Thoracic aorta (tissue), 2 donors: ENCODE data around the gene HERPUD1. TPM values are rescaled to one million over a fixed set of nuclear protein-coding genes. Genes with fewer than 3 reads are reported as not detected.

ENCODE experiments used
- ATAC-seq: fragments of 150-250 bp; one replicate; pipeline ENCODE4 v1.8.0; 2017; ENCODE audit warnings: low read depth; ENCODE audit not compliant: insufficient number of reproducible peaks, low FRiP score
- DNase-seq: peaks from one replicate; pipeline ENCODE4 v3.0.0-alpha.2; 2020; ENCODE audit warnings: low spot score
- H3K27ac ChIP-seq, 2 donors: fragments of 200-600 bp; sonication (generic); 1 replicate in 1 of 2; 2 replicates in 1 of 2; pipeline ENCODE4 v1.5.1; 2016; ENCODE audit warnings: mild to moderate bottlenecking in 2 of 2, moderate library complexity in 2 of 2
- H3K27me3 ChIP-seq: fragments of 200-600 bp; sonication (generic); replicated peaks from 2 replicates; pipeline ENCODE4 v1.6.0; 2016; ENCODE audit warnings: mild to moderate bottlenecking; ENCODE audit not compliant: insufficient read depth
- H3K36me3 ChIP-seq: fragments of 200-600 bp; sonication (generic); one replicate; pipeline ENCODE4 v1.5.1; 2016
- H3K4me1 ChIP-seq, 2 donors: fragments of 200-600 bp; sonication (generic); 1 replicate in 1 of 2; 2 replicates in 1 of 2; pipeline versions ENCODE4 v1.5.1 to v1.6.0; 2016; ENCODE audit warnings: low read depth in 2 of 2, mild to moderate bottlenecking in 1 of 2; ENCODE audit not compliant: control insufficient read depth in 1 of 2
- H3K4me3 ChIP-seq: fragments of 200-600 bp; sonication (generic); 2 replicates; pipeline ENCODE4 v1.5.1; 2016; ENCODE audit warnings: mild to moderate bottlenecking
- H3K9me3 ChIP-seq: fragments of 200-600 bp; sonication (generic); 2 replicates; pipeline ENCODE4 v1.5.1; 2016
- total RNA-seq, 2 donors: library from RNA; depleted of rRNA; stranded (reverse); fragments of >200 nt; gene quantifications; one replicate each; pipeline versions ENCODE4 v1.1.0 to v1.2.3, GENCODE V29; 2016
- TF ChIP-seq, protein P1 (sequence below): fragments of 200-600 bp; sonication (generic); IDR thresholded peaks from one replicate; pipeline ENCODE4 v1.5.1; 2019; ENCODE audit warnings: antibody characterized with exemption

The HERPUD1 gene
- total RNA-seq, 2 donors from 2014 or later = 220 to 232 TPM

DNA sequence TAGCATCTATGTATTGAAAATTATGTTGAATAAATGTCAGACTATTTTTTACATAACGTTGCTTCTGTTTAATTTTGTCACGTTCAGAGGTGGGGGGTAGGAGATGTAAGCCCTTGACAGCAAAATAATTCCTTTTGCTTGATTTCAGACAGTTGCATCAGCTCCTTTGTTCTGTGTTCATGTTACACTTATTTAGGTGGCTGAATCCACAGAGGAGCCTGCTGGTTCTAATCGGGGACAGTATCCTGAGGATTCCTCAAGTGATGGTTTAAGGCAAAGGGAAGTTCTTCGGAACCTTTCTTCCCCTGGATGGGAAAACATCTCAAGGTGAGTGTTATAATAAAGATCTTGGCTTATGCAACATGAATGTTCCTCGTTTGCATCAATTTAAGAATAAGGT lies 4.5 kb downstream of the HERPUD1 start:
- no peaks in the 10 kb centered on the region for H3K27me3 ChIP-seq
- ATAC-seq (no peak), DNase-seq (no peak)
- peaks cover 12 to 34% of the 10 kb centered on the region in 2 donors for H3K4me1 ChIP-seq
- H3K9me3 ChIP-seq = no peaks in the 10 kb centered on the region
- peaks cover 42% of the 10 kb centered on the region for H3K36me3 ChIP-seq
- H3K4me3 ChIP-seq = no peak overlapping the region
- H3K27ac ChIP-seq = no peak overlapping the region
- TF ChIP-seq, protein P1, sequence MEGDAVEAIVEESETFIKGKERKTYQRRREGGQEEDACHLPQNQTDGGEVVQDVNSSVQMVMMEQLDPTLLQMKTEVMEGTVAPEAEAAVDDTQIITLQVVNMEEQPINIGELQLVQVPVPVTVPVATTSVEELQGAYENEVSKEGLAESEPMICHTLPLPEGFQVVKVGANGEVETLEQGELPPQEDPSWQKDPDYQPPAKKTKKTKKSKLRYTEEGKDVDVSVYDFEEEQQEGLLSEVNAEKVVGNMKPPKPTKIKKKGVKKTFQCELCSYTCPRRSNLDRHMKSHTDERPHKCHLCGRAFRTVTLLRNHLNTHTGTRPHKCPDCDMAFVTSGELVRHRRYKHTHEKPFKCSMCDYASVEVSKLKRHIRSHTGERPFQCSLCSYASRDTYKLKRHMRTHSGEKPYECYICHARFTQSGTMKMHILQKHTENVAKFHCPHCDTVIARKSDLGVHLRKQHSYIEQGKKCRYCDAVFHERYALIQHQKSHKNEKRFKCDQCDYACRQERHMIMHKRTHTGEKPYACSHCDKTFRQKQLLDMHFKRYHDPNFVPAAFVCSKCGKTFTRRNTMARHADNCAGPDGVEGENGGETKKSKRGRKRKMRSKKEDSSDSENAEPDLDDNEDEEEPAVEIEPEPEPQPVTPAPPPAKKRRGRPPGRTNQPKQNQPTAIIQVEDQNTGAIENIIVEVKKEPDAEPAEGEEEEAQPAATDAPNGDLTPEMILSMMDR = no peak

DNA sequence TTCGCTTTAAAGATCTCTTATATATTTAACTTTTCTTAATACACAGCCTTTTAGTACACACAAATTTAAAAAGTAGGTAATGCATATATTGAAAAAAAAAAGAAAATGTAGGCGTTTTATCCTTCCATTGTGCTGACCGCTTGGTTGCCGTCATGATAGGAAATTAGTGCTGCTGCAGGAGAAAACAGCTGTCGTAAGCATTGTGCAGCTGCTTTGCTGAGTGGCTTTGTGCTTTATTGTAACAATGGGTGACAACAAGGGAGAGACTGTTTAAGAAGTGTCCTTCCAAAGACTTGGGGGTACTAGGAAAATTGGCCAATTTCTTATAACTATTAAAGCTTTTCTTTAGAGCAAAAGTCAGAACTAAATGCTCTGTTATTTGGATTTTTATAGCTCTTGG lies 5.0 kb downstream of the HERPUD1 start:
- H3K36me3 ChIP-seq = peaks cover 46% of the 10 kb centered on the region
- DNase-seq = no peak
- no peak overlapping the region for H3K4me3 ChIP-seq

DNA sequence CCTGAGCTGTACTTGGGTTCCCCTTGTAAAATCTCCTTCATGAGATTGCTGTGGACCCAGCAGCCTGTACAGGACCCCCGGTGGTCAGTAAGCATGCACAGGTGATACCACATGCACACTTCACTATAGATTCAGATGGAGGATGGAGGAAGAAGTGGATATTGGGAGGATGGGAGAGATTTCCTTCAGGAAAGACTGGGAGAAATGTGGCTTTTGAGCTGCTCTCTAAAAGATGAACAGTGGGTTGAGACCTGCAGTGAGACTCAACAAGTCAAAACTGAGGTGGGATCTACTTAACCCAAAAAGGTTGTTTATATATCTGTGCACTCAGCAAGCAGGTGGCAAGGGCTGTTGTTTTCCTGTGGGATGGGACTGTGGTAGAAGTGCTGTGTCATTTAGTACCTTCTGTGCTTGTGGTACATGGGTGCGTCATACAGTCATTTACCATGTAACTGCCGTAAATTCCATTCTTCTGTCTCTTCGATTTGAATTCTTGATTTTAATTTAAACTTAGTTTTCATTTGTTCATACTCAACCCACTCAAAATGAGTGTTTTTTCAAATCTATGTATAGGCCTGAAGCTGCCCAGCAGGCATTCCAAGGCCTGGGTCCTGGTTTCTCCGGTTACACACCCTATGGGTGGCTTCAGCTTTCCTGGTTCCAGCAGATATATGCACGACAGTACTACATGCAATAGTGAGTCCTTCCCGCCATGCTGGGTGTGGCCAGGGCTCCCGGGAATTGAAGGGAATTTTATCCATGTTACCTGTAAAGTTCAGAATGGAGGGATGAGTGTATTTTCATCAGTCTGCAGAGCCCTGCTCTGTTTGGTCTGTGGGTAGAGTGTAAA lies 6.9 kb downstream of the HERPUD1 start:
- Histone ChIP-seq H3K27me3 (no peaks in the 10 kb centered on the region), H3K36me3 (peaks cover 61% of the 10 kb centered on the region), H3K9me3 (no peaks in the 10 kb centered on the region), H3K4me3 (no peak overlapping the region), H3K4me1 (peaks cover 10 to 30% of the 10 kb centered on the region in 2 donors), H3K27ac (no peak overlapping the region)
- TF ChIP-seq, protein P1 = no peak
- DNase-seq = no peak
- ATAC-seq = no peak

More for the DNA sequence above, 5.0 kb downstream of the HERPUD1 start:
- TF ChIP-seq, protein P1 = no peak
- no peaks in the 10 kb centered on the region for H3K9me3 ChIP-seq
- no peak overlapping the region for H3K27ac ChIP-seq
- ATAC-seq = no peak
- peaks cover 12 to 32% of the 10 kb centered on the region in 2 donors for H3K4me1 ChIP-seq
- no peaks in the 10 kb centered on the region for H3K27me3 ChIP-seq

DNA sequence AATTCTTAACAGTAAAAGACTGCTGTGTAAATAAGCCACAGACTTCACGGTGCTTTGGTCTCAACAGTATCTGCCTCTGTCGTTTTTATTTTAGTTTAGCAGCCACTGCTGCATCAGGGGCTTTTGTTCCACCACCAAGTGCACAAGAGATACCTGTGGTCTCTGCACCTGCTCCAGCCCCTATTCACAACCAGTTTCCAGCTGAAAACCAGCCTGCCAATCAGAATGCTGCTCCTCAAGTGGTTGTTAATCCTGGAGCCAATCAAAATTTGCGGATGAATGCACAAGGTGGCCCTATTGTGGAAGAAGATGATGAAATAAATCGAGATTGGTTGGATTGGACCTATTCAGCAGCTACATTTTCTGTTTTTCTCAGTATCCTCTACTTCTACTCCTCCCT lies 7.9 kb downstream of the HERPUD1 start:
- H3K9me3 ChIP-seq = no peaks in the 10 kb centered on the region
- no peak overlapping the region for H3K4me3 ChIP-seq
- no peaks in the 10 kb centered on the region for H3K27me3 ChIP-seq
- peaks cover 64% of the 10 kb centered on the region for H3K36me3 ChIP-seq
- H3K4me1 ChIP-seq = peaks cover 8 to 25% of the 10 kb centered on the region in 2 donors
- no peak overlapping the region for H3K27ac ChIP-seq
- DNase-seq = no peak
- TF ChIP-seq, protein P1 = no peak
- no peak for ATAC-seq

DNA sequence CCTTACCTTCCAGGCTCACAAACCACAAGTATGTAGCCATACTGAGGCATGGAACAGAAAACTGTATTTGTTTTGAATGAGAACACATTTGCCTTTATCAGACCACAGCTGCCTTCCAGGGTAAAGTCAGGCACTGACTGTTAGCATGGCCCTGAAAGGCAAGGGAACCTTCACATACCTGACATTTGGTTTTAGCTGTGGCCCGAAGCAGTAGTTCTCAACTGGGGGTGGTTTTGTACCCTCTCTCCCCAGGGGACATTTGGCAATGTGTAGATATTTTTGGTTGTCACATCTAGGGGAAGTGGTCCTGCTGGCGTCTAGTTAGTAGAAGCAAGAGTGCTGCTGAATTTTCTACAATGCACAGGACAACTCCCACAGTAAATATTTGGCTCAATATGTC lies 9.2 kb downstream of the HERPUD1 start:
- H3K27ac ChIP-seq = no peak overlapping the region
- DNase-seq = no peak
- H3K9me3 ChIP-seq = no peaks in the 10 kb centered on the region
- peaks cover 70% of the 10 kb centered on the region for H3K36me3 ChIP-seq
- no peaks in the 10 kb centered on the region for H3K27me3 ChIP-seq
- peaks cover 0 to 20% of the 10 kb centered on the region in 2 donors for H3K4me1 ChIP-seq
- no peak overlapping the region for H3K4me3 ChIP-seq
- no peak for ATAC-seq
- TF ChIP-seq, protein P1 = no peak
